HG02970 (cell line): ENCODE measurements around the gene NFE2L2.
A peak's percentile ranks its signal among the peaks of the same experiment; 100 is the strongest.
"Not testable (repeated sequence)": the region's sequence is repeated elsewhere in the genome, so short reads cannot be mapped to it uniquely, and the experiment has no call there.

Experiments used
- ATAC-seq: cut with Tn5 transposase; IDR thresholded peaks from one replicate; pipeline ENCODE4 v1.9.1; 2021; ENCODE audit warnings: mild to moderate bottlenecking, moderate library complexity, moderate number of reproducible peaks; ENCODE audit not compliant: unreplicated experiment, low FRiP score

NFE2L2 gene

DNA sequence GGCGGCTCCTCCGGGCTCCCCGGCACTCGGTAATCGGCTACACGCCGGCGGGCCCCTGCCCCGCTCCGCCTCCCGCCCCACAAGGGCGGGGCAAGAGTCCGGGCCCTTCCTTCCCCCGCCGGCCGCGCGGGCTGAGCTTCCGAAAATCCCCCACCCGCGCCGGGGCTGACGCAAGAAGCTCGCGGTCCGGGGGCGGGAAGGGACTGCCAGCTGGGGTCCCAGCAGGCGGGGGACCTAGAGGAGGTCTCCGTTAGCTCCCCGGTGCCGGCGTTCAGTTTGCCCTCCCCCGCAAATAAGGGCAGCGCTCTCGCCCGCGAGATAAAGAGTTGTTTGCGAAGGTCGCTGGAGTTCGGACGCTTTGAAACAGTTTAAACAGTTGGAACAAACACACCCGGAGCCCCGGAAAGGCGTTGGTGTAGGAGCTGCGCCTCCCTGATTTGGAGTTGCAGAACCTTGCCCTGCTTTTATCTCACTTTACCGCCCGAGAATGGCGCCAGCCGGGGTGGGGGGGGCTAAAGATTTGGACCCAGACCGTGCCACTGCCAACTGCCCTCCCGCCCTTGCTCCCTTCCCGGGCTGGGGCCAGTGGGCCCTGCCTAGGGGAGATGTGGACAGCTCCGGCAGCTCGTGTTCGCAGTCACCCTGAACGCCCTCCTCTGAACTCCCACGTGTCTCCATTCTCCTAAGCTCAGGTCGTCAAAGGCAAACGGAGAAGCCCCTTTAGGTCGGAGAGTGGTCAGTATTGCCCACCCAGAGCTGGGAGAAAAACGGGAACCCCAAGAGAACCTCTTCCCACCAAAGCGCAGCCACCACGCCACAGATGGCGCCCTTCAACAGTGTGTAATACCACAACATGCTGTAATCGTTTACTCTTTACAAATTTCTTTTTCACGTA lies at the start of gene NFE2L2:
TSS of gene NFE2L2 (minus strand) at position 35 of the 895 bp plus-strand sequence. CDS start 151 bp downstream, outside the sequence.
- peak; percentile 69 for ATAC-seq

DNA sequence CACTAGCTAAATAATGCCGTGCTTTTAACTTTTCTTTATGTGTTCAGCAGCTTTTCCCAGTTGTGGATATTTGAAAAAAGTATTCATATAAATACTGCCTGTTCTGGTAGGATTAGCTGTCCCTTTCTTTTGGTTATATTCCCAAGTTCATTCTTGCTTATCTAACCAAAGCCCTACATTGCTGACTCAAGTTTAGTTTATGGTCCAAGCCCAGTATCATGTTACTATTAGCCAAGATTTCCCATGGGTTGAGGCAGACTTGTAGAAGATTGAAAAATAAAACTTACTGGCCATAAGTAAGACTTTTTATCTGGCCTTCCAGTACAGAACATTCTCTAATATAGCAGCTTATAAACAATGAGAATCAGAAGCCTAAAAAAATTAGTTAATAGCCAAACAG lies 49.7 kb upstream of the NFE2L2 start:
- no peak for ATAC-seq

DNA sequence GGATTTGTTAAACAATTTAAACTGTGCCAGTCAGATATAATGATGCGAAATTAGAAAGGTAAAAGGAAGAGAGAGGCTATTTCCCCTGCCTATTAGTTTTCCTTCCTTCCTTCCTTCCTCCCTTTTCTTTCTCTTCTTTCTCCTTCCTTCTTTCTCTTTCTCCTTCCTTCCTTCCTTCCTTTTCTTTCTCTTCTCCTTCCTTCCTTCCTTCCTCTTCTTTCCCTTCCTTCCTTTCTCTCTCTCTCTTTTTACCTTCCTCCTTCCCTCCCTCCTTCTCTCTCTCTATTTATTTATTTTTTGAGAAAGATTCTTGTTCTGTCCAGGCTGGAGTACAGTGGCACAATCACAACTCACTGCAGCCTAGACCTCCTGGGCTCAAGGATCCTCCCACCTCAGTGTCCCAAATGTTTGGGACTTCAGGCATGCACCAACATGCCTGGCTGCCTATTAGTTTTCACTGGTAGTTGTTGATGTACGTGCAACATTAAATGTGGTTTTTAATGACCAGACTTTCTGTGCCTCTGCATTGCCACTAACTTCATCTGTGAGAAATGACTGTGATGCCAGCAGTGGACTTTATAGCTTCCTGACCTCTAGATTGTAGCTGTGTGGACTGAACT lies 48.7 kb upstream of the NFE2L2 start:
- ATAC-seq = no peak

DNA sequence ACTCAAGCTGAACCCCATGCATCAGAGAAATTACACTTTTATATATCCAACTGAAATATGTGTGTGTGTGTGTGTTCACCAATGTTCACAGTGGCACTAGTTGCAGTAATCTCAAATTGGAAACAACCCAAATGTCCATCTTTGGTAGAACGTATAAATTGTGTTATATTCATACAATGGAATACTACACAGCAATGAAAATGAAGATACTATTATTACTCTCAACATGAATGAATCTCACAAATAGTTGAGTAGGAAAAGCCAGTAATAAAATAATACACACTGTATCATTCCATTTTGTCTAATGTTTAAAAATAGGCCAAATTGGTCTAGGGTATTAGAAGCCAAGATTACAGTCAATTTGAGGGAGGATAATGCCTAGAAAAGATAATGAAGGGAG lies 48.0 kb upstream of the NFE2L2 start:
- no peak for ATAC-seq

DNA sequence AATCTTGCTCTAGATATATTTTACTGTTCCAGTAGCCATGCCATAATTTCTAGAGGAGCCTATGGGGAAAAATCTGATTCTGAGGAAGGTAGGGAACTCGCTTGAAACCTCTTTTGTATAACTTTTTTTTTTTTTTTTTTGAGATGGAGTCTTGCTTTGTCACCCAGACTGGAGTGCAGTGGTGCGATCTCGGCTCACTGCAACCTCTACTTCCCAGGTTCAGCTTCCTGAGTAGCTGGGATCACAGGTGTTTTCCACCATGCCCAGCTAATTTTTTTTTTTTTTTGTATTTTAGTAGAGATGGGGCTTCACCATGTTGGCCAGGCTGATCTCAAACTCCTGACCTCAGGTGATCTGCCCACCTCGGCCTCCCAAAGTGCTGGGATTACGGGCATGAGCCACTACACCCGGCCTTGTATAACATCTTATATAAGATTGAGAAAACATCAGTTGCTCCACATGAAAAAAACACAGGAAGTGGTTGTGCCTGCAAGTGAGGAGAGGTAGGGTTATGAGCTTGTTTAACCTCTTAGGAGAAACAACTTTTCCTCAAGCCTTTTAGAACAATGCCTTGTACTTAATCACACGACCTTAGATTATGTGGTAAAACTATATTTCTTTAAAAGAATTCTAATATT lies 45.3 kb upstream of the NFE2L2 start:
- not testable (repeated sequence) for ATAC-seq

DNA sequence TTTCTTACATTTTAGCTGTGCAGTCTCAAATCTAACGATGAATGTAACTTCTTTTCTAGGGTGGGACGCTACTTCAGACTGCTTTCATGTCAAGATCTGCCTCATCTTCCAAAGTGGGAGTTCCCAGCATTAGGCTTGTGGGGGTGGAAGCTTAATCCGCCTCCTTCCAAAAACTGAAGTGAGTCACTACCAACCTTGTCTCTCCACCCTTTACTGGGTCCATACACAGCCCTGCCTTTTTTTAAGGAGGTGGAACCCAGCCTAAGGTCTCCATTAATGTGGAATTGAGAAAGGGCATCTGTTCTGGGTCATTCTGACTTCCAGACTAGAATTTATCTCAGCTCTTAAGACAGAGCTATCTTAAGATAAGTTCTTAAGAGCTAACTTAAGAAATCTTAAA lies 42.0 kb upstream of the NFE2L2 start:
- ATAC-seq = no peak

DNA sequence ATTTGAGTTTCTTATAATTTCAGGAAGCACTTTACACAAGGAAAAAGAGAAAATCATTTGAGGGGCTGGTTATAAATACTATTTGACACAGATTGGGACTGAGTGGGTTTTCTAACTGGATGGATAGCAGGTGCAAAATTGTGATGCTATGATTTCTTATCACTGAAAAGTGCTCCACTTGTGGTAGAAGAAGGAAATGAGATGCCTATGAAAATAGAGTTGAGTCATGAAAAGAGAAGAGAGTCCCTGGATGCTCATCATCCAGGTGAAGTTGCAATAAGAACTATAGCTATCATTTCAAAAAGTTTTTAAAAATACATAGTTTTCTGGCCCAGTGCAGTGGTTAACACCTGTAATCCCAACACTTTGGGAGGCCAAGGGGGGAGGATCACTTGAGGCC lies 39.4 kb upstream of the NFE2L2 start:
- no peak for ATAC-seq

DNA sequence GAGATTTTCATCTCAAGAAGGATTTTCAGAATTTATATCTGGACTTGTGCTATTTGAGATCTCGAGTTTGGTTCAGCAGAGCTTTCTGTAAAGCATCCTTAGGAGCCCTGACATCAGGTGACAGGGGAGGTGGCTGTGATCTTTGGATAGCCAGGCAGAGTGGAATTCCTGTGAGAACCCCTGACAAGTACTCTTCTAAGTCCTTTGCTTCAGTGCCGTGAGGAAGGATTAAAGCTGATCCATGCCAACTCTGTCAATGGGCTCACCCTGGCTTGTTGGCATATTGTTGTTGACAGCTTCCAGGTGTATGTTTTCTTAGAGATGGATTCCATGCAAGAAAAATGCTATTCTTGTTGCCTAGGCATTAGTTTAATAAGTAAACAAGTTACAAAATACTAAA lies 38.0 kb upstream of the NFE2L2 start:
- no peak for ATAC-seq

DNA sequence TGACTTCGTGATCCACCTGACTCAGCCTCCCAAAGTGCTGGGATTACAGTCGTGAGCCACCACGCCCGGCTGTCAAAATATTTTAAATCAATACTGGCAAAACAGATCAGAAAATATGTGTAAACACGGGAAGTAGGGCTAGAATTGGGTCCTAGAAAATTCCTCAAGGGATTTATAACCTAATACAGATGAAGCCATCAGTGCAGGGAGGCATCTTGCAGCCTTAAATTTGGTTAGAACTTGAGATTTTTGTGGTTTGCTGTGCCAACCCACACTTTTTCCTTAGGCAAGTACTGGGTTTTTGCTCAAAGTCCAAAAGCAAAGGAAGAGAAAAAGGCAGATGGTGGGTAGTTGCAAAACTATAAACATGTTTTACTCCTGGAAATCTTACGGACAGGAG lies 33.7 kb upstream of the NFE2L2 start:
- ATAC-seq = no peak

DNA sequence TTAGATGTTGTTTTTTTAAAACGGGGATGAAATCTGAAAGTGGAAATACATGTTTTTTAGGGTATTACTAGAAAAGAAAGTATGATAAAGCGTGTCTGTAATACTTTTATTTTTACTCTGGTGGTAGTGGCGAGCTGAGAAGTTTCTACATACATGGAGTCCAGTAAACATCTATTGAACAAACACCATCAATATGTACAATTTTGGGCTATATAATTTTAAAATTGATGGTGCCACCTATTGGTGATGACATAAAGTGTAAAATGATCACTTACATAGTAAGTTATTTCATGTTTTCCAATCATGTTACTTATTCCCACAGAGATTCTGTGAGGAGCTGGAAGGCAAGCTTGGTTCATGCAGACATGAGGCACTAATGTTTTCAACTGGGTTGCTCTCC lies 31.5 kb upstream of the NFE2L2 start:
- ATAC-seq = no peak

DNA sequence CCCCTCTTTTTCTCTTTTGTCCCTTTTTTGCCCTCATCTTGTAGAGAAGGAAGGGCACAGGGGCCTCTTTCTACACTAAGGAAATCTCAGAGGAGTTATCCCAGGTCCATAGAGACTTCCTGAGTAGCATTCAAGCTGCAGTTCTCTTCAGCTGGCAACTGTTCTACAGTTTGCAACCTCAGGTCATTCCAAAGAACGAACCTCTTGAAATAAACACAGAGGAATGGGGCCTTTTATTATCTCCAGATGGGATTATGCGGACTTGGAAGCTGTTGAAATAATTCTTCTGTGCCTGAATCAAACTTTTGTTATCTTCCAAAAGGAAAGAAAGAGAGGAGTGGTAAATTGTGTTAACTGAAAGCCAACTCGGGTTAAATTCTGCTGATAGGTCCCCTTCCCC lies 31.0 kb upstream of the NFE2L2 start:
- ATAC-seq = no peak

DNA sequence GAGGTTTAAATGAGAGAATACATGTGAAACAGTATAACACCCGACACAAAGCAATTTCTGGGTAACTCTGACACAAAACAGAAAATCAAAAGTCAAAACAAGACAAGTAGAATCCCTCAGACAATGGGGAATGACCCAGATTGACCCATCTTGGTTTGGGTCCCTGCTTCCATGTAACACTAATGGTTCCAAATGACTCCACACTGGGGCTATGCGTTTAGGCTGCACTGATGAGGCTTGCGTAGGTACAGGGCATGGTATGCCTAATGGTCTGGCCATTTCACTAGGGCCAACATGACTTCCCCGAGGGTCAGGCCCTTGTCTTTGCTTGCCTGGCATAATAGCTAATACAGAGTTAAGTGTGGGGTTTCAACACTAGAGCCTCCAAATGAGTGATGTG lies 27.2 kb upstream of the NFE2L2 start:
- ATAC-seq = no peak

DNA sequence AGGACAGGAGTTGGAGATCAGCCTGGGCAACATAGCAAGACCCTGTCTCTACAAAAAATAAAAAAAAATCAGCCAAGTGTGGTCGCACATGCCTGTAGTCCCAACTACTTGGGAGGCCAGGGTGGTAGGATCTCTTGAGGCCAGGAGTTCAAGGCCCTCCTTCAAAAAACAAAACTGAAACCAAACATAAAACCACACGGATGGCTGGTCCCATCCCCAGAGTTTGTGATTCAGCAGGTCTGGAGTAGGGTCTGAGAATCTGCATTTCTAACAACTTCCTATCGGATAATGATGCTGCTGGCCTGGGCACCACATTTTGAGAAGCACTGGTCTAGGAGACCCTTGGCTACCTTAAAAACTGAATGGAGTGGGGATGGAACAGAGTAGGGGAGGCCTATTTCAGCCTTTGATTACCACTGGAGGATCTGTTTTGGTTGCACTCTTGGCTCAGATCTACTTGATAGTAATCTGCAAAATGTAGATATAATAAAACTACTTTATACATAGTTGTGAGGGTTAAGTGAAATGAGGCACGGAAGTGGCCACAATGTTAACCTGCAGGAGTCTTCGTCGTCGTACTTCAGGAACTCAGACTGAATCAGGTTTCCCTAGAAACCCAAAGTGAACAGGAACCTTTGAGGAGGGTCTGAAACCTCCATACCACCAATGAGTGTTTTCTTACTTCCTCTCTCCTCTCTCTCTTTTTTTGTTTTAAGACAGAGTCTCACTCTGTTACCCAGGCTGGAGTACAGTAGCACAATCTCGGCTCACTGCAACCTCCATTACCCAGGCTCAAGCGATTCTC lies 25.5 kb upstream of the NFE2L2 start:
- no peak for ATAC-seq

DNA sequence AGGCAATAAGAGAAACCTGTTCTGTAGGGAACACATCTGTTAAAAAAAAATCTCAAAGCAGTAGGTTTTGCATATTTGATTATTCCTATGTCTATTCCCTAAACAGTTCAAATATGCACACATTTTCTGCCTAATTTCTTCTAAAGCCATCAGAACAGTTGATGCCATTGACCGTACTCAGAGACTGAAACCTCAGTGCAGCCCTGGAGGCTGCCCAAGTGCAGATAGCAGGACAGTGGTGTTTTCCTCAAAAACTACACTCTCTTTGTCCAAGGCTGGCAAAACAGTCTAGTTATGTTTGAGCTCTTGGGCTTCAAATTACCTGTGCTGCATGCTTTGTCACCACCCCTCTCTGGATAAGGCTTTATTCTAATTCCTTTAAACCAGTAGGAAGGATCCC lies 23.3 kb upstream of the NFE2L2 start:
- ATAC-seq = no peak

DNA sequence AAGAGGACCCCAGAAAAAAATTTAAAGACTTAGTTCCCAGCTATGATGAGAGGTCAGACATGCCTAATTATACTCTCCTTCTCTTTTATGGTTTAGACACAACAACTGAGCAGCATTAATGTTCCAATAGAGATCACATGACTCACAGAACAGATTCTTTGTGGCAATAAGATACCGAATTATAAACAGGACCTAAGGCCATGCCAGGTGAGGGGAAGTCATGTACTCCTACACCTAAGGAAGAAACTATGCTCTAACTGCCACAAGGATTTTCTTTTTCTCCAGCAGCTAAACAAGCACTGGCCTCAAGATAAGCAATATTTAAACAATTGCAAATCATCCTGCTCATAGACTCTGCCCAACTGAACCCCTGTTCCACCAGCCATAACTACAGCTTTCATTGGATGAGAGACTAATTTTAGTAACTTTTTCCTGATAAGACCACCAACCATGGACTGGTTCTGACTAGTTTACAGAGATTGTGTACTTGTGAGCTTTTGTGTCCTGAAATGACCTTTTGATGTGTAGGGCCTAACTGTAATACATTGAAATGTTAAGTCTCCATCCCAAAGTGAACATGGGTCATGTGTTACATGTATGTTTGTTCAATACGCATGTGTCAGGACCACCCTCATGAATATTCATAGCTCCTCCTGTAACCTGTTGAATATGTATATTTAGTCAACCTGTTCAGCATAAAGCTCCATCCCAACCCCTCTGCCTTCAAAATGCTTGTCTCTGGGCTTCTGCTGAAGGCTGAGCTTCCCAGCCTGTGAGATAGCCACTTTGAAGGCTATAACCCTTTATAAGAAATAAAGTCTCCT lies 21.6 kb upstream of the NFE2L2 start:
- no peak for ATAC-seq

DNA sequence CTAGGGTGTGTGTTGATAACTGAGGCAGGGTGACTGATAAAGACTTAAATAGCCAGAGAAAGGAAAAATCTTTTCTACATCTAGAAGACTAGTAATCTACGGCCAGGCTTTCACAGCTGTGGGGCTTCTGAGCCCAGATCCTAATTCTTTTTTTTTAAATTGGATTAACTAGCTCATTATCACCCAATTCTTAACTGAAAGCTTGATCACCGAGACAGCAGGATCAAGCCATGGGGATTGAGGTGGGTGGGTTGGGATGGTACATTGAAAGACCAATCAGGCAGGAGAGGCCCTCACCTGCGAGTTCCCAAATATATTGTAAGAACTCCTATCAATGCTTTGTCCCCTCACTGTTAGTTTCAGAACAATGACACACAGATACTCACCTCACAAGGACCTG lies 20.0 kb upstream of the NFE2L2 start:
- ATAC-seq = no peak

DNA sequence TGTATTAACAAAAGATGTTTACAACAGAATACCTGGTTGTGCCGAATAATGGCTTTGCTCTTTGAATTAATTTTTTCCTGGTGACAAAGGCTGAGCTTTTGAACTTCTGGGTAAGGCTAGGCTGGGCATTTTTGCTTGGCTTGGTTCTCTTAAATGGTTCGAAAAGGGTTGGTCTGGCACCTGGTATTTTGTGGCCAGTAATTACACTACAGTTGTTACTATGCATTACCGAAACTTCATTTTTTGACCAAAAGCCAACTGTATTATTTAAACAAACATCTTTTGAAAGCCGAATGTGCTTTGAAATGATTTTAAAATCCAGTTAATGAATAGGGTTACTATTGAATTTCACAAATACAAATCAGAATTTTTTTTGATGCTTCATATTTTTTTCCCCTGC lies 19.4 kb upstream of the NFE2L2 start:
- no peak for ATAC-seq

DNA sequence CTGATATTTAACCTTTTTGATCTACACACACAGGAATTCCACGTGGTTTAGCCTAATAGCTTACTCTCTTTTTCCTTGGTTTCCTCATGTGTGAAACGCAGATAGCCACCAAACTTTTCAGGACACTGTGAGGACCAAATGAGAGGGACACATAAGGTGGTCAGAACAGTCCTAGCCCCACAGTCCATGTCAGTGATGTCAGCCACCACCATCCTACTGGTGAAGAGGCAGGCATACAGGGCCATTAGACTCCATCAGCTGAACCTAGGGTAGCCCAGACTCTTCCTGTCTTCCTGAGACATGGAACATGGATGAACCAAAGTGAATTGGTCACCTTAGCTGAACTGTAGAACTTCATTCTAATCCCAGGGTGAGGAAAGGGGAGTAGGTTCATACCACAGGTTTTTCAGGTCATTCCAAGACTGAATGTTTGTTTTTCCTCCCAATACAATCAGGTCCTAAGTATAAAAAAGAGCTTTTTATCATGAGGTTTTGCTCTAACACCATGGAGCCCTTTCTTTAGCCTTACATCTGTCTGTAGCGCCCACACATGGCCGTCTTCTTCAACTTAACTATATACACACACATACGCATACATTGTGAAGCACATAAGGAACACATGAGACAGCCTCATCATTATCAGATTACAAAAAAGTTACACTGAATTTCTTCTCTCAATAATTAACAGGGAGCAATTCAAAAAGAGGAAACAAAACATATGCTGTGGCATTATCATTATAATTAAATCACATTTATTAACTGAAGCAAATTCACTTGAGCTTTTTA lies 18.5 kb upstream of the NFE2L2 start:
- no peak for ATAC-seq

DNA sequence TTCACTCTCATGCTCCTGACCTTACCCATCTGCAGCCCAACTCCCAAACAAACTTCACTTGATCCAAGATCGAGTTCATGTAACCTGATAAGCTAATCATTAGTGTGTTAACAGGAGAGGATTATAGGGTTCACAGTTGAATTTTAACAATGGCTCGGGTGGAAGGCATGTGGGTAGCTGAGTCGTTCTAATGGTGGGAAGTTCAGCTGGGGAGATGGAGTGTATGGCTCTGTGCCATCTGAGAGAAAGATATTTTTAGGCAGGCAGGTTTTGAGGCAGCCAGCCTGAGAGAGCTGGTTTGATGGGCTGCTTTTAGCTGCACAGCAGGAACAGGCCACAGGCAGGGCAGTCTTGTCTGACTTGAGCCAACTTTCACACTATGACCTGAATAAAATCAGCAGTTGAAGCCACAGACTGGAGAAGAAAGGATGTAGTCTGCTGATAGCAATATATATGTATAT lies 17.7 kb upstream of the NFE2L2 start:
- ATAC-seq = no peak
